ENCODE measurements around the gene SSR3.

The SSR3 gene

DNA sequence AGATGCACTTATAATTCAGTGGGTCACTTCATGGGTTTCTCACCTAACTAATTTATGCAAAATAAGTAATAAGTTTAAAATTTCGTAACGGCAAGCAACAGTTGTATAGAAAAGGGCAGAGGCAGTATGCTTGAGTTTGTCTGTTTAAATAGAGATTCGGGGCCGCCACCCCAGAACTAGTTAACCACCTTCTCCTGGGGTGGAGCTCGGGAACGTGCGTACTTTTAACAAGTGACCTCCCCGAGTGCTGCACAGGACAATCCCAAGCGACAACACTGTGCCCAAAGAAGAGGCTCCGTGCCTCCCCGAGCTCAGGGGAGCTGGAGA lies 439 bp downstream of the SSR3 start:
- TF ChIP-seq FOXP2 (optimal IDR thresholded peaks at IDR 0.05; ENCODE audit: borderline replicate concordance, extremely low read depth, extremely low read length, insufficient read depth) = no peak

DNA sequence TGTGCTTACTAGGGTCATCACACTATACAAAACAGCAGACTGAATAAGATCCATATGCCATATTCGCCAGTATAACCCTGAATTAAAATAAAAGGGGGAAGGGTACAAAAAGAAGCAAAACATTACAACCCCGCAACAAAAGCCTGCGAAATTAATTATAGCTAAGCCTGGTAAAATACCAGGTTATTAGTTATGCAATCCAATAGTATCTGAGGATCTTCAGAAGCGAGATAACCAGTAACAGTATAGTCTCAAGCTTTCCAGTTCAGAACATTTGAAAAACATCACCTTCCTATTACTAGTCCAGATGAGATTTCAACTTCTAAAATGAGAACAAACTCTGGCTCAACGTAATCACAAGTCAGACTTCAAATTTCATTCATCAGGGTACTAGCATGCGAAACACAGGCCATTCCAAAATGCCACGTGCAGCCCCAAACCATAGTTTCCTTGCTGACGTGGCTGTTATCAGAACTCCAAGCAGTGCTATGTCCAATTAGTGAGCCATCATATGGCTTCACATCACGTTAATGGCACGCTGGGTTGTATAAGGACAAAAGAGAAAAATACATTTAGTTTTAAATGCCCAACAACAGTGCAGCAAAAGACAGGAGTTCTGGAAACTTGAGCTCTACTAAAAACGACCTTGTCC lies 1.1 kb downstream of the SSR3 start:
- no peak for TF ChIP-seq SIN3A (IDR thresholded peaks at IDR 0.05; ENCODE audit: borderline replicate concordance, insufficient read depth, low read length)
- TF ChIP-seq TAF1 (IDR thresholded peaks at IDR 0.05; ENCODE audit: borderline replicate concordance, insufficient read depth, low read length) = no peak
- no peak for TF ChIP-seq FOXP2 (optimal IDR thresholded peaks at IDR 0.05; ENCODE audit: borderline replicate concordance, extremely low read depth, extremely low read length, insufficient read depth)
- TF ChIP-seq, protein P1, sequence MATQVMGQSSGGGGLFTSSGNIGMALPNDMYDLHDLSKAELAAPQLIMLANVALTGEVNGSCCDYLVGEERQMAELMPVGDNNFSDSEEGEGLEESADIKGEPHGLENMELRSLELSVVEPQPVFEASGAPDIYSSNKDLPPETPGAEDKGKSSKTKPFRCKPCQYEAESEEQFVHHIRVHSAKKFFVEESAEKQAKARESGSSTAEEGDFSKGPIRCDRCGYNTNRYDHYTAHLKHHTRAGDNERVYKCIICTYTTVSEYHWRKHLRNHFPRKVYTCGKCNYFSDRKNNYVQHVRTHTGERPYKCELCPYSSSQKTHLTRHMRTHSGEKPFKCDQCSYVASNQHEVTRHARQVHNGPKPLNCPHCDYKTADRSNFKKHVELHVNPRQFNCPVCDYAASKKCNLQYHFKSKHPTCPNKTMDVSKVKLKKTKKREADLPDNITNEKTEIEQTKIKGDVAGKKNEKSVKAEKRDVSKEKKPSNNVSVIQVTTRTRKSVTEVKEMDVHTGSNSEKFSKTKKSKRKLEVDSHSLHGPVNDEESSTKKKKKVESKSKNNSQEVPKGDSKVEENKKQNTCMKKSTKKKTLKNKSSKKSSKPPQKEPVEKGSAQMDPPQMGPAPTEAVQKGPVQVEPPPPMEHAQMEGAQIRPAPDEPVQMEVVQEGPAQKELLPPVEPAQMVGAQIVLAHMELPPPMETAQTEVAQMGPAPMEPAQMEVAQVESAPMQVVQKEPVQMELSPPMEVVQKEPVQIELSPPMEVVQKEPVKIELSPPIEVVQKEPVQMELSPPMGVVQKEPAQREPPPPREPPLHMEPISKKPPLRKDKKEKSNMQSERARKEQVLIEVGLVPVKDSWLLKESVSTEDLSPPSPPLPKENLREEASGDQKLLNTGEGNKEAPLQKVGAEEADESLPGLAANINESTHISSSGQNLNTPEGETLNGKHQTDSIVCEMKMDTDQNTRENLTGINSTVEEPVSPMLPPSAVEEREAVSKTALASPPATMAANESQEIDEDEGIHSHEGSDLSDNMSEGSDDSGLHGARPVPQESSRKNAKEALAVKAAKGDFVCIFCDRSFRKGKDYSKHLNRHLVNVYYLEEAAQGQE (IDR thresholded peaks at IDR 0.05; ENCODE audit: insufficient read depth in 1 of 2, low read depth in 2 of 2, low read length in 2 of 2) = no peak
- no peak for TF ChIP-seq POLR2AphosphoS5 (IDR thresholded peaks at IDR 0.05; ENCODE audit: low read depth, low read length)

DNA sequence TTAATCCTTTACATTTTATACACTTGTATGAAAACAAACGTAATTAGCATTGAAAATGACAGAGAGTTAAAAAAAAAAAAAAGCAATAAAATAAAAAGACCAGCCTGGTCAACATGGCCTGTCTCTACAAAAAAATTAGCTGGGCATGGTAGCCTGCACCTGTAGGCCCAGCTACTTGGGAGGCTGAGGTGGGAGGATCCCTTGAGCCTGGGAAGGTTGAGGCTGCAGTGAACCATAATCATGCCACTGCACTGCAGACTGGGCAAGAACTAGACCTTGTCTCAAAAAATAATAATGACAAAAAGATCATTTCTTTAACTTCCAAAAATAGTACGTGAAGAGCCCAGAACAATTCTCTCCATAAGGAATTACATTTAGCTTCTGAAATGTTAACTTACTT lies 1.9 kb downstream of the SSR3 start:
- TF ChIP-seq FOXP2 (optimal IDR thresholded peaks at IDR 0.05; ENCODE audit: borderline replicate concordance, extremely low read depth, extremely low read length, insufficient read depth) = no peak

DNA sequence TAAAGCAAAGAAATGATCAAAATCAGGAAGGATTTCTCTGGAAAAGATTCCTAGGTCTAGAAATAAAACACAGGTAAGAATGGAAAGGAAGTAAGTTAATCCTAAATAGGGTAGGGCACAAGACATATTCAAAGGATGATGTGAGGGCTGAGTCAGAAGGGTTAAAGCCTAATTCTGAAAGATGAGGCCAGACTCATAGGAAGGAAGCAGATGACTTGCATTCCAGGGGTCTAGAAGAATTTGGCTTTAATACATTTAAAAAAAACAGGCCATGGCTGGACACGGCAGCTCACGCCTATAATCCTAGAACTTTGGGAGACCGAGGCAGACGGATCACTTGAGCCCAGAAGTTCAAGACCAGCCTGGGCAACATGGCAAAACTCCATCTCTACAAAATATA lies 3.2 kb downstream of the SSR3 start:
- TF ChIP-seq FOXP2 (optimal IDR thresholded peaks at IDR 0.05; ENCODE audit: borderline replicate concordance, extremely low read depth, extremely low read length, insufficient read depth) (no peak), TAF1 (IDR thresholded peaks at IDR 0.05; ENCODE audit: borderline replicate concordance, insufficient read depth, low read length) (no peak), SIN3A (IDR thresholded peaks at IDR 0.05; ENCODE audit: borderline replicate concordance, insufficient read depth, low read length) (no peak)
- TF ChIP-seq, protein P1 (IDR thresholded peaks at IDR 0.05; ENCODE audit: insufficient read depth in 1 of 2, low read depth in 2 of 2, low read length in 2 of 2) = no peak

DNA sequence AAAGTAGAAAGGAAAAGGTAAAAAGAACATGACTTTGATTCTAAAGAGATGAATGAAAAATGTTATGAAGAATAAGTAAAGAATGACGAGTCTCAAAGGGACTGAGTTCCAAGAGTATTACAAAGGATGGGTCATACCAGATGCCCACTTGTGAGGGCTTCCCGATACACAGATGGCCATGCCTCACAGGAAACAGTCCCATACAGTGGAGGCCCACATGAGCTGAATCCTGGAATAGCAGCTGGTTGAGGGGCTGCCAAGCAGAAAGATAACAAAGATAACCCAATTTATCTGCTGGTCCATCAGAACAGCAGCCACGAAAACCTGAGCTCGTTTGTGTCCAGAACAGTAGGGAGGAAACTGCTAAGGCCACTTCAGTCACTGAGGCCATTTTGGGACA lies 3.7 kb downstream of the SSR3 start:
- TF ChIP-seq SIN3A (IDR thresholded peaks at IDR 0.05; ENCODE audit: borderline replicate concordance, insufficient read depth, low read length) (no peak), FOXP2 (optimal IDR thresholded peaks at IDR 0.05; ENCODE audit: borderline replicate concordance, extremely low read depth, extremely low read length, insufficient read depth) (no peak), POLR2AphosphoS5 (IDR thresholded peaks at IDR 0.05; ENCODE audit: low read depth, low read length) (no peak), TAF1 (IDR thresholded peaks at IDR 0.05; ENCODE audit: borderline replicate concordance, insufficient read depth, low read length) (no peak)
- TF ChIP-seq, protein P1 (IDR thresholded peaks at IDR 0.05; ENCODE audit: insufficient read depth in 1 of 2, low read depth in 2 of 2, low read length in 2 of 2) = no peak

DNA sequence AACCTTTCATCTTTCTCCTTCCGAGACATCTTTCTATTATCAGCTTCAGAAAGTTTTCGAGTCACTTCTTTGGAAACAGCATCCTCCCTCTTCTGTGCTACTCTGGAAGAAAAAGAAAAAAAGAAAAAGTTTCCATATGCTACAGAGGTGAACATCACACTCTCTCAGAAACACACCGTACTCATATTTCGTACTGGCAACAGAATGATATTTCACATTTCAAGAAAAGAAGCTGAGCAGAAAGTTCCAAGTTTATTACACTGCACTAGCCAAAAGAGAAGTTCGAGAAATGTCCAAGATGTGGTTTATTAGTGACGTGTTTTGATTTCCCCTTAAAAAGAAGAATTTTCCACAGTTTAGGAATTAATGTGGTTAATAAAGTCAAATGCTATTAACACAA lies 6.0 kb downstream of the SSR3 start:
- TF ChIP-seq FOXP2 (optimal IDR thresholded peaks at IDR 0.05; ENCODE audit: borderline replicate concordance, extremely low read depth, extremely low read length, insufficient read depth) = no peak
- TF ChIP-seq, protein P1 (IDR thresholded peaks at IDR 0.05; ENCODE audit: insufficient read depth in 1 of 2, low read depth in 2 of 2, low read length in 2 of 2) = no peak
- no peak for TF ChIP-seq TAF1 (IDR thresholded peaks at IDR 0.05; ENCODE audit: borderline replicate concordance, insufficient read depth, low read length)
- no peak for TF ChIP-seq SIN3A (IDR thresholded peaks at IDR 0.05; ENCODE audit: borderline replicate concordance, insufficient read depth, low read length)
